Endothelial cell of umbilical vein (primary cell): ENCODE results near the gene ANAPC13. TPM values are rescaled to one million over a fixed set of nuclear protein-coding genes. Genes with fewer than 3 reads are reported as not detected.

Source experiments
- BruUV-seq: library from RNA; stranded (reverse); fragments of 400-500 nt; replicated peaks from 2 replicates; lab custom pipeline; 2021; lab: Mats Ljungman, UMichigan
- CTCF ChIA-PET: fragments of 300-600, 350-600 bp; sonication (Branson Sonifier 250); formaldehyde crosslinking; loops from one replicate; lab custom pipeline; 2021; ENCODE audit warnings: antibody characterized with exemption, inconsistent platforms; lab: Charles Lee
- POLR2A ChIA-PET: fragments of 300-600, 350-600 bp; sonication (Branson Sonifier 250); formaldehyde crosslinking; loops from one replicate; lab custom pipeline; 2021; ENCODE audit warnings: antibody characterized with exemption, inconsistent platforms; lab: Charles Lee
- DNase-seq: peaks from one replicate; pipeline ENCODE4 v3.0.0-alpha.2; 2011; ENCODE audit warnings: low read depth, low spot score
- FAIRE-seq: peaks from 2 replicates; lab custom pipeline; 2011; peaks lifted over from hg19 to GRCh38; lab: Jason Lieb, UNC
- H2AFZ ChIP-seq: 2 replicates; pipeline ENCODE4 v1.6.0; 2012; ENCODE audit warnings: low read depth, low read length, control low read depth, inconsistent platforms
- H3K27ac ChIP-seq: 2 replicates; pipeline ENCODE4 v1.5.1; 2011; ENCODE audit warnings: low read depth, mild to moderate bottlenecking, control low read depth, low read length, moderate library complexity; ENCODE audit not compliant: insufficient read depth
- H3K27me3 ChIP-seq, 2 experiments: 2 replicates each; pipeline versions ENCODE4 v1.6.0 to v1.6.1; 2011; ENCODE audit warnings: low read length in 2 of 2, mixed read lengths in 1 of 2; ENCODE audit not compliant: control insufficient read depth in 2 of 2, insufficient read depth in 2 of 2
- H3K36me3 ChIP-seq, 2 experiments: 2 replicates in 1 of 2; 3 replicates in 1 of 2; pipeline ENCODE4 v1.5.1; 2011; ENCODE audit warnings: low read length in 2 of 2, mild to moderate bottlenecking in 1 of 2, moderate library complexity in 1 of 2; ENCODE audit not compliant: control insufficient read depth in 2 of 2, insufficient read depth in 2 of 2; ENCODE audit errors: extremely low read depth in 1 of 2
- H3K4me1 ChIP-seq: 3 replicates; pipeline ENCODE4 v1.5.1; 2011; ENCODE audit warnings: mild to moderate bottlenecking, low read length; ENCODE audit not compliant: control insufficient read depth, insufficient read depth; ENCODE audit errors: extremely low read depth
- H3K4me2 ChIP-seq: 2 replicates; pipeline ENCODE4 v1.6.1; 2011; ENCODE audit warnings: low read length, control low read depth, mixed read lengths; ENCODE audit not compliant: insufficient read depth
- H3K4me3 ChIP-seq, 3 experiments: fragments of 200-600 bp in 1 of 3; sonication (generic), shearing (Covaris generic) in 1 of 3; replicated peaks in 1 of 3; 2 replicates each; pipeline ENCODE4 v1.5.1; 2011 to 2016; ENCODE audit warnings: control low read depth in 3 of 3, low read length in 3 of 3, mild to moderate bottlenecking in 2 of 3, inconsistent platforms in 1 of 3, low read depth in 1 of 3, moderate library complexity in 1 of 3; ENCODE audit not compliant: insufficient read depth in 1 of 3
- H3K79me2 ChIP-seq: 2 replicates; pipeline ENCODE4 v1.6.0; 2012; ENCODE audit warnings: low read length, inconsistent platforms; ENCODE audit not compliant: control insufficient read depth, insufficient read depth
- H3K9ac ChIP-seq: replicated peaks from 2 replicates; pipeline ENCODE3; 2011; ENCODE audit warnings: low read length, control low read depth; ENCODE audit not compliant: insufficient read depth; ENCODE audit errors: extremely low read depth
- H3K9me1 ChIP-seq: replicated peaks from 3 replicates; pipeline ENCODE4 v1.6.0; 2011; ENCODE audit warnings: mild to moderate bottlenecking, low read length; ENCODE audit not compliant: control insufficient read depth, insufficient read depth; ENCODE audit errors: extremely low read depth
- H3K9me3 ChIP-seq: replicated peaks from 2 replicates; pipeline ENCODE4 v1.5.1; 2012; ENCODE audit warnings: low read length, inconsistent platforms; ENCODE audit not compliant: control insufficient read depth, insufficient read depth
- H4K20me1 ChIP-seq: replicated peaks from 2 replicates; pipeline ENCODE3; 2011; ENCODE audit warnings: mild to moderate bottlenecking, low read length; ENCODE audit not compliant: control insufficient read depth, insufficient read depth; ENCODE audit errors: extremely low read depth
- EZH2 ChIP-seq: IDR thresholded peaks from 2 replicates; pipeline ENCODE4 v1.6.1; 2012; ENCODE audit warnings: borderline replicate concordance, low read depth, mild to moderate bottlenecking, moderate library complexity, low read length, inconsistent platforms; ENCODE audit not compliant: severe bottlenecking
- FOS ChIP-seq: IDR thresholded peaks from 2 replicates; pipeline ENCODE4 v1.6.1; 2011; ENCODE audit warnings: mild to moderate bottlenecking, low read length, moderate library complexity, borderline replicate concordance; ENCODE audit not compliant: insufficient read depth
- GATA2 ChIP-seq: IDR thresholded peaks from 2 replicates; pipeline ENCODE4 v1.7.0; 2011; ENCODE audit warnings: low read depth, mild to moderate bottlenecking, moderate library complexity, mixed read lengths, low read length; ENCODE audit not compliant: insufficient read length, insufficient read depth
- JUN ChIP-seq: IDR thresholded peaks from 2 replicates; pipeline ENCODE4 v1.6.1; 2011; ENCODE audit warnings: borderline replicate concordance, low read depth; ENCODE audit not compliant: insufficient read length, insufficient read depth
- MAX ChIP-seq: IDR thresholded peaks from 2 replicates; pipeline ENCODE4 v1.6.1; 2011; ENCODE audit not compliant: insufficient read depth, insufficient read length
- MYC ChIP-seq: IDR thresholded peaks from one replicate; pipeline ENCODE4 v1.6.1; 2011; ENCODE audit warnings: mild to moderate bottlenecking, low read depth, low read length
- POLR2A ChIP-seq: IDR thresholded peaks from 2 replicates; pipeline ENCODE4 v1.6.1; 2012; ENCODE audit warnings: low read depth, mild to moderate bottlenecking, control low read depth, low read length
- POLR2AphosphoS5 ChIP-seq: IDR thresholded peaks from 2 replicates; pipeline ENCODE4 v1.6.1; 2012; ENCODE audit warnings: low read depth, mild to moderate bottlenecking, control low read depth, low read length, moderate library complexity; ENCODE audit not compliant: insufficient read depth
- dilution Hi-C: fragments of 300-500 bp; cut with MboI; formaldehyde crosslinking; loops from one replicate; pipeline ENCODE4 v1.15.0; 2019; ENCODE audit warnings: low sequenced_read_pairs; ENCODE audit not compliant: extremely low pct_ligation_motif_present
- intact Hi-C: fragments of 100-400 bp; cut with micrococcal nuclease; formaldehyde crosslinking; loops from one replicate; pipeline ENCODE4 v1.10.0; 2022
- polyA plus RNA-seq, 4 experiments: library from polyadenylated mRNA; depleted of rRNA in 3 of 4; stranded (reverse) in 3 of 4; unstranded in 1 of 4; fragments of >200 nt; gene quantifications; 2 replicates each; pipeline versions ENCODE4 v1.2.1 to v1.2.3, GENCODE V29; 2011 to 2012; ENCODE audit warnings: missing spikeins in 1 of 4
- total RNA-seq: library from RNA; stranded (reverse); gene quantifications from 2 replicates; pipeline ENCODE4 v1.2.3, GENCODE V29; 2021
- TF ChIP-seq, protein P1 (sequence below), 2 donors: IDR thresholded peaks; 1 replicate in 1 of 2; 2 replicates in 1 of 2; pipeline ENCODE4 v1.5.1; 2011; ENCODE audit warnings: low read length in 2 of 2, mild to moderate bottlenecking in 2 of 2, moderate library complexity in 2 of 2, control low read depth in 1 of 2, inconsistent platforms in 1 of 2, low read depth in 1 of 2; ENCODE audit not compliant: insufficient read depth in 1 of 2; ENCODE audit errors: extremely low read depth in 1 of 2

The ANAPC13 gene
- total and polyA plus RNA-seq, 2 donors (not counting 3 experiments of a cell fraction or from before 2014, with no cell fraction given), result 48.4 to 50.8 TPM

GRCh38 chr3:134460965-134461364, 24.8 kb downstream of the ANAPC13 start:
- no peak overlapping the region for H3K4me2 ChIP-seq
- H3K9me3 ChIP-seq, result no peaks in the 10 kb centered on the region
- intact Hi-C loops (no loop called here), dilution Hi-C loops (no loop called here)
- TF ChIP-seq FOS (no peak), JUN (no peak), POLR2A (no peak), POLR2AphosphoS5 (no peak), GATA2 (no peak), MYC (no peak), MAX (no peak), EZH2 (no peak)
- TF ChIP-seq, protein P1, sequence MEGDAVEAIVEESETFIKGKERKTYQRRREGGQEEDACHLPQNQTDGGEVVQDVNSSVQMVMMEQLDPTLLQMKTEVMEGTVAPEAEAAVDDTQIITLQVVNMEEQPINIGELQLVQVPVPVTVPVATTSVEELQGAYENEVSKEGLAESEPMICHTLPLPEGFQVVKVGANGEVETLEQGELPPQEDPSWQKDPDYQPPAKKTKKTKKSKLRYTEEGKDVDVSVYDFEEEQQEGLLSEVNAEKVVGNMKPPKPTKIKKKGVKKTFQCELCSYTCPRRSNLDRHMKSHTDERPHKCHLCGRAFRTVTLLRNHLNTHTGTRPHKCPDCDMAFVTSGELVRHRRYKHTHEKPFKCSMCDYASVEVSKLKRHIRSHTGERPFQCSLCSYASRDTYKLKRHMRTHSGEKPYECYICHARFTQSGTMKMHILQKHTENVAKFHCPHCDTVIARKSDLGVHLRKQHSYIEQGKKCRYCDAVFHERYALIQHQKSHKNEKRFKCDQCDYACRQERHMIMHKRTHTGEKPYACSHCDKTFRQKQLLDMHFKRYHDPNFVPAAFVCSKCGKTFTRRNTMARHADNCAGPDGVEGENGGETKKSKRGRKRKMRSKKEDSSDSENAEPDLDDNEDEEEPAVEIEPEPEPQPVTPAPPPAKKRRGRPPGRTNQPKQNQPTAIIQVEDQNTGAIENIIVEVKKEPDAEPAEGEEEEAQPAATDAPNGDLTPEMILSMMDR (IDR thresholded peaks at IDR 0.05; ENCODE audit: extremely low read depth in 1 of 2, insufficient read depth in 1 of 2, low read depth in 1 of 2, low read length in 2 of 2), result no peak
- H3K4me3 ChIP-seq, result no peak overlapping the region
- ChIA-PET CTCF (no interaction called here), POLR2A (no interaction called here)
- FAIRE-seq (no peak), DNase-seq (no peak)
- H3K4me1 ChIP-seq, result peaks cover 9% of the 10 kb centered on the region
- H3K27me3 ChIP-seq, result peaks cover 0 to 10% of the 10 kb centered on the region in 2 experiments
- H3K36me3 ChIP-seq, result no peaks in the 10 kb centered on the region
- no peaks in the 10 kb centered on the region for H3K79me2 ChIP-seq
- H4K20me1 ChIP-seq, result no peaks in the 10 kb centered on the region
- BruUV-seq, result no TSS peak
- no peak overlapping the region for H3K9ac ChIP-seq
- H3K27ac ChIP-seq, result no peak overlapping the region
- H2AFZ ChIP-seq, result no peak overlapping the region
- no peaks in the 10 kb centered on the region for H3K9me1 ChIP-seq
